Measurements from ENCODE around the gene TOR1B. TPM values are rescaled to one million over a fixed set of nuclear protein-coding genes. Genes with fewer than 3 reads are reported as not detected.
"Not testable (repeated sequence)": the region's sequence is repeated elsewhere in the genome, so short reads cannot be mapped to it uniquely, and the experiment has no call there.

The TOR1B gene
- 18.7 TPM for total RNA-seq

GRCh38 chr9:129802833-129803675, at the start of gene TOR1B:
TOR1B (plus strand) TSS chr9:129803184; CDS start chr9:129803213, 29 bp downstream.
- peak; percentile 98 for ATAC-seq

GRCh38 chr9:129755151-129755550, 47.8 kb upstream of the TOR1B start:
- DNase-seq (ENCODE audit: low spot score) (no peak), ATAC-seq (no peak)

More at GRCh38 chr9:129802833-129803675, at the start of gene TOR1B:
- peak; percentile 94 for DNase-seq (ENCODE audit: low spot score)

- ATAC-seq (no peak), DNase-seq (ENCODE audit: low spot score) (no peak)
Measured at GRCh38 chr9:129756191-129756590, 46.8 kb upstream of the TOR1B start.

- DNase-seq (ENCODE audit: low spot score): no peak
- no peak for ATAC-seq
Measured at GRCh38 chr9:129757045-129757444, 45.9 kb upstream of the TOR1B start.

- DNase-seq (ENCODE audit: low spot score) (no peak), ATAC-seq (no peak)
Measured at GRCh38 chr9:129759319-129759718, 43.7 kb upstream of the TOR1B start.

GRCh38 chr9:129759804-129760502, 43.0 kb upstream of the TOR1B start:
- ATAC-seq: no peak
- DNase-seq (ENCODE audit: low spot score): no peak

GRCh38 chr9:129760784-129761183, 42.2 kb upstream of the TOR1B start:
- not testable (repeated sequence) for DNase-seq (ENCODE audit: low spot score); ATAC-seq

GRCh38 chr9:129761293-129761900, 41.6 kb upstream of the TOR1B start:
- no peak for DNase-seq (ENCODE audit: low spot score)

GRCh38 chr9:129761901-129762369, 41.0 kb upstream of the TOR1B start:
- ATAC-seq: no peak
- no peak for DNase-seq (ENCODE audit: low spot score)

More at GRCh38 chr9:129761293-129761900, 41.6 kb upstream of the TOR1B start:
- peak; percentile 19 for ATAC-seq

- peak; percentile 21 for ATAC-seq
- DNase-seq (ENCODE audit: low spot score): not testable (repeated sequence)
Measured at GRCh38 chr9:129762370-129762984, 40.5 kb upstream of the TOR1B start.

- DNase-seq (ENCODE audit: low spot score) (no peak), ATAC-seq (no peak)
Measured at GRCh38 chr9:129762985-129763926, 39.7 kb upstream of the TOR1B start.

- ATAC-seq (no peak), DNase-seq (ENCODE audit: low spot score) (no peak)
Measured at GRCh38 chr9:129765764-129766317, 37.1 kb upstream of the TOR1B start.

- no peak for ATAC-seq
- no peak for DNase-seq (ENCODE audit: low spot score)
Measured at GRCh38 chr9:129768486-129768885, 34.5 kb upstream of the TOR1B start.

- no peak for ATAC-seq
- DNase-seq (ENCODE audit: low spot score): no peak
Measured at GRCh38 chr9:129769669-129770068, 33.3 kb upstream of the TOR1B start.

- DNase-seq (ENCODE audit: low spot score): no peak
- no peak for ATAC-seq
Measured at GRCh38 chr9:129770741-129771140, 32.2 kb upstream of the TOR1B start.

- ATAC-seq: peak; percentile 12
- no peak for DNase-seq (ENCODE audit: low spot score)
Measured at GRCh38 chr9:129773262-129774048, 29.5 kb upstream of the TOR1B start.

- DNase-seq (ENCODE audit: low spot score): no peak
- no peak for ATAC-seq
Measured at GRCh38 chr9:129774791-129775447, 28.1 kb upstream of the TOR1B start.

- DNase-seq (ENCODE audit: low spot score) (no peak), ATAC-seq (no peak)
Measured at GRCh38 chr9:129775448-129775798, 27.6 kb upstream of the TOR1B start.

Measured in left lobe of liver (tissue), 2 donors.